Activated CD4-positive, alpha-beta T cell treated with anti-CD3 and anti-CD28 coated beads, Interleukin-2, amount 50 U/mL, for 24 hours (primary cell): ENCODE results near the gene PPP2R2B.

Source experiments
- DNase-seq, 2 donors: peaks; one replicate each; pipeline ENCODE4 v3.0.0-alpha.2; 2020; ENCODE audit warnings: low read depth in 1 of 2, low spot score in 1 of 2

Gene PPP2R2B

DNA sequence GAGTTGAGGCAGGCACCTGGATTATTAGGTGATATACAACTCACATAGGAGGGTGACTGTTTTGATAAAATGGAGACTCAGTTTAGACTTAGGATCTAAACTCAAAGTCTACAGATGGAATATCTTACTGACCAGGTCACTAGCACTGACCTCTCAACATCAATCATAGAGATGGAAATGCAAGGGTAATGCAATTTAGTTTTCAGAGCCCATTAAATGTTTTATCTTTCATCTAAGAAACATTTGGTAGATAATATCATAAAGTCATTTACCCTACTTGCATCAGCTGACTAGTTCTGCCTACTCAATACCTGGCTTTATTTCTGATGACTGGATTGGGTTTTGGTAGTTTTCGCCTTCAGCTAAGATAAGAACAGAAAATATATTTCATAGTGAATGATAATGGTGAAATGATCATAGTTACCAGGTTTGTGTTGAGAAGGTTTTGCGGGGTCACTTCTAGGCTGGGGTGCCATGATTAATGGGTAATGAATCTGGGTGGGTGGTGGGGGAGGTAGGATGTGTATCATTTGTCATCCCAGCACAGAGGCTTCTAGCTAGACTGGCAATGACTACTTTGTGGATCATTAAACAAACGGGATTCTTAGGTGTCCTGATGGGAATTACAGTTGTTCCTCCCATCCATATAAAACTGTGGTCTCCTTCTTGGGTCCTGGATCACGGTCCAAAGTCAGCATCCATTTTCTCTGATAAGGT lies 173.4 kb downstream of the PPP2R2B start:
- no peak for DNase-seq

DNA sequence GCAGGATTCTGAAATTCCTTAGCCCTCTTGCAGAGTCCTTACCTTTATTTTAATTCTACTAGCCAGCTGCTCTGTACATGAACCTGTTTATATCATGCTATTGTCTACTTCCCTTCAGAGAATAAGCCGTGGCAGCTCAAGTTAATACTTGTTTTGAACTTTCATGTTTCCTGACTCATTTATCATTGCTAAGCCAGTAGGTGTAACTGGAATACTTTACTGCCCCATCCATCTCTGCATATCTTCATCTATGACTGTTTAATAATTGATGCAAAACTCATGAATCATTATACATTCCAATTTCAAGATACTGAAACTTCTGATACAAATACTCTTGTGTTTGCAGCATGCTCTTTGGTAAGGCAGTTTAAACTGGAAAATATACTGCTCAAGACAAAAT lies 174.7 kb downstream of the PPP2R2B start:
- no peak for DNase-seq

DNA sequence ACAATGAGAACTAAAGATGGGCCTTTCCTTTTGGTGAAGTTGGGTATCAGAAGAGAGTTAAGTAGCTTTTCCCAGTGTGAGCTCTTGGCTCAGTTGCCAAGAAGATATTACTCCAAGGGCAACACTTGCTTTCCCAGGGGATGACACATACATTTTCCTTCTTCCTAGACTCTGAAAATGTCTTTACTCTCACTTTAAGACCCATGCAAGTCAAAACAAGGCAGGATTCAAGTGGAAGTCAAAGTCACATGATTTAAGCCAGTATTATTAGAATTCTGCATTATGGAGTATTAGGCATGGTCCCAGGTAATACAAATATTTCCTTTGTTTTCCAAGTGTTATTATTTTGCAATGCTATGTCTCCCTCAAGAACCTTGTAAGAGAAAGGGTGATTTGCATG lies 175.1 kb downstream of the PPP2R2B start:
- DNase-seq: no peak

DNA sequence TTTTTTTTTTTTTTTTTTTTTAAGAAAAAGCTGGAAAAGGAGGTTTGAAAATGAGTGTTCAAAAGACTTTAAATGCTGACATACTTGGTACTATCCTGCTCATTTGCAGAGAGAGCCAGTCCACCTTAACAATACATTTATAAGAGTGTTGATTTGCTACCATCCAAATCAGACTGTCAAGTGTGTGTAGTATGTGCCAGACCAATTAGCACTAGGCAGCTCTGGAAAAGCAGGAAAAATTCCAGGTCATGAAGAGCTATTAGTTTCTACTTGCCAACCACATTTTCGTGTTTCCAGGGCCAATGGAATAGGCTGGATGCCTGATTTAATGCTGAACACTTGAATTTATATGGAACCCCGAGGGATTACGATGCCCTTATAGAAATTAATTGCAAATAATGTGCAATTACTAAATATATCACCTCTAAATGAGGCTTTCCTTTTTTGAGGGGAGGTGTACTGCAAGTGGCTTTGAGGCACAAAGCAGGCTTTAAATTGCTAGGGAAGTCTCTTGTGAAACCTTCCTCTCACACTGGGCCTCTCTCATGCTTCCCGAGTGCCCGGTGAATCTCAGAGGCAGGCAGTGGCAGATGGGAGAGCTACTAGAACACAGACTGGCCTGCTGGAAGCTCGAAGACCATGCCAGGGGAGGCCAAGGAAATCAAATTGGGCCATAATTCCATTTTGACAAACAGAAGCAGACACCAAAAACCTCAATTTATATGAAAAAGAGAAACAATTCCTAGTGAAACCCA lies 178.7 kb downstream of the PPP2R2B start:
- DNase-seq: no peak

DNA sequence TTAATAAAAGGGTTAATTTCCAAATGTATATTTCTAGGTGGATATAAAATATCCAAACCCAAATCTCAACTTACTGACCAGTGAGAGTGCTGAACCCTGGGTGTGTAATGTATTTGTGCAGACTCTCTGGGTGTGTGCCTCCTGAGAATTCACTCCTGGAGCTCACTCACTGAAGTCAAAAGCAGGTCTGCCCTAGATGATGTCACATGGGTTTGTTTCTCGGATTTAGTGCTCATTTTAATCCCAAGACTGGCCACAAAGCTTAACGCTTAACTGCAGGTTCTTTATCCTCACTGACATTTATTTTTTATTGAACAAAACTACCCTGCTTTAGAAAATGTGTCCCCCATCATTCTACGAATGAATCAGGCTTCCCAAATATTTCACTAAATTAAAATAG lies 179.4 kb downstream of the PPP2R2B start:
- no peak for DNase-seq

DNA sequence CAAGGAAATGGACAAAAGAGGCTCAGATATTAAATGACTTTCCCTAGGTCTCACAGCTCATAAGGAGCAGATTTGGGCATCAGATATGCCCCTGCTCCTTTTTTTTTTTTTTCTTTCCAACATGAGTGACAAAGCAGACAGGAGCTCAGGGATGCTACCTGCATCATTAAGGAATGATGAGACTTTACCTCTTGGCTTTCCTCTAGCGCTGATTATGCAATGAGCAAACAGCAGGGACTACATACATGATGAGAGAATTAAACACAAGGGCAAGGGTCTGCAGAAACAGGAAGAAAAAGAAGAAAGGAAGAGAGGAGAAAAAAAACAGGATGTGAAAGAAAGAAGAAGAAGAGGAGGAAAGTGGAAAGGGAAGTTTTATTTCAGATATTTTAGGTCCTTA lies 179.9 kb downstream of the PPP2R2B start:
- no peak for DNase-seq

DNA sequence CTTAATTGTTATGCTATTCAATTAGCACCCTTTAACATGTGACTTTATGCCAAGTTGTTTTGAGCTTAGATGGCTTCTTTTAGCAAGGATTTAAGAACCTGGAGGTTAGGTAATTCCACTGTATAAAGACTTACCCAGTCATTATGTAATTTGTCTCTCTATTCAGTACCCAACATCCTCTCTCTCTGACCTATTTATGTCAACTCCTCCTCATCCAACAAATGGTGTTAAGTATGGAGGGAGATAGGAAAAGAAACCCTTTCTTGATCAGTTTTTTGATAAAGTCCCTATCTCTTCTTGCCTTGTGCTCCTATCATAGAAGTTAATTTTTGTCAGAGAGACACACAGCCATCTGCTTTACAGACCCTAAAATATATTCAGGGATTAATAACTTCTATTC lies 181.3 kb downstream of the PPP2R2B start:
- DNase-seq: no peak

DNA sequence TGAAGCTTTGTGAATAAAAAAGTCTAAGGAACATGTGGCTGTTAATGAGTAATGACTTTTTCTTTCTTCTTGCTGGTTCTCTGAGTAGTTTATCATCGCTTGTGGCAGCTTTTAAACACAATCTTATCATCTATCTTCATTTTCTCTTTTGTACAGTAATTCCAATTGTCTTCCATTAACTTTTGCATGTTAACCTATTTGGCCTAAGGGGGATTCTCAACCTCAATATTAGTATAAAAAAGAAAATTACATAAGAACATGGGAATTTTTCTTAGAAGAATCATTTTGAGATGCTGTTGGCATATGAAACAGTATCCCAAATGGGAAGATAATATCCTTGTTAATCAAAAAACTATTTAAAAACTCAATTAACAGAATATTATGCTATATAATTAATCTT lies 182.9 kb downstream of the PPP2R2B start:
- DNase-seq: no peak

DNA sequence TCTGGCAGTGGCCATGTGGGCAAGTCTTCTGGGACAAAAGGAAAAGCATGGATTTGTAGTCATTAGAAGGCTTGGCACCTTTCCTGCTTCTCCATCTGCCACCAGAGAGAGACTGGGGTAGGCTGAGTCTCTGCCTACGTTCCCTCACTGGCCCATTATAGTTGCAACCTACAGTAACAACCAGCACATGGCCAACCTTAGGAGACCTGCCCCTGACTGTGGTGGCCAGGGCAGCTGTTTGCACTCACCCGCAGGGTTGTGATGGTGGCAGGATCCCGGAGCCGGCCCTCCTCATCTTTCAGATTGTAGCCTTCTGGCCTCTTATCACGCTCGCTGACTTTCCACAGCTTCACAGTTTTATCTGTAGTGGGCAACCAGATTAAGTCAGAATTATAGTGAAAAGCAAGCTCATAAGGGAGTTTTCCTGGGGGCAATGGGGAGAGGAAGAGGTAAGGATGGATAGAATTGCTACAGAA lies 187.6 kb downstream of the PPP2R2B start:
- no peak for DNase-seq

DNA sequence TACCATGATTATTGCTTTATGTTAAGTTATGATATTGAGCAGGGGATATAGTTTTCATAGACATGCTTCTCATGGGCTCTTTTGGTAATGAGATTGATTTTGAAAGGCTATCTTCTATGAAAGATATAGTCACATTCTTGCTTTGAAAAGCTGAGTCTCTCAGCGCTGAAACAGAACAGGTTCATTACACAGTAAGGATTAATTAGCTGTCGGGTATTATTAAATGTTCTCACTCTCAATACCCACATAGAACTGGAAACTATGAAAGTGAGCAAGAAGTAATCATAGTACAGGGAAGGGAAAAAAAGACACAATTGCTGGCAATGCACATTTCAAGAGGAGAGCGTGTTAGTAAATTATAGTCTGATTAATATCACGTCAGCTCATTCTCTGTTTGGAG lies 190.9 kb downstream of the PPP2R2B start:
- DNase-seq: no peak

DNA sequence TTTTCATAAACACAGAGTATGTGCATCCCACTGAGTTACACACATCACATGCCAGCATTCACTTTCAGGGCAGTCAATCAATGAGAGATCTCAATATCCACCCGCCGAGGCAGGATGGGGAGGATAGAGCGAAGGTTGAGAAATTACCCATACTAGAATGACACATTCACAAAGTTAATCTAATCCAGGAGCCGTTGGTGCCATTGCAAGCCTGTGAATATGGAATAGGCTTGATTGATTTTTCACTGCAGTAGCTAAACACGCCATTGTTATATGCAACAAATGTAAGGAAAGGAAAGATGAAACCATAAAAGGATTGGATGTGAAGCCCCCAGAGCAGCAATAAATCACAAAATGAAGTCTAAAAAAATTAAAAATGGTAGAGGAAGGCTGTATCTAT lies 194.7 kb downstream of the PPP2R2B start:
- no peak for DNase-seq

DNA sequence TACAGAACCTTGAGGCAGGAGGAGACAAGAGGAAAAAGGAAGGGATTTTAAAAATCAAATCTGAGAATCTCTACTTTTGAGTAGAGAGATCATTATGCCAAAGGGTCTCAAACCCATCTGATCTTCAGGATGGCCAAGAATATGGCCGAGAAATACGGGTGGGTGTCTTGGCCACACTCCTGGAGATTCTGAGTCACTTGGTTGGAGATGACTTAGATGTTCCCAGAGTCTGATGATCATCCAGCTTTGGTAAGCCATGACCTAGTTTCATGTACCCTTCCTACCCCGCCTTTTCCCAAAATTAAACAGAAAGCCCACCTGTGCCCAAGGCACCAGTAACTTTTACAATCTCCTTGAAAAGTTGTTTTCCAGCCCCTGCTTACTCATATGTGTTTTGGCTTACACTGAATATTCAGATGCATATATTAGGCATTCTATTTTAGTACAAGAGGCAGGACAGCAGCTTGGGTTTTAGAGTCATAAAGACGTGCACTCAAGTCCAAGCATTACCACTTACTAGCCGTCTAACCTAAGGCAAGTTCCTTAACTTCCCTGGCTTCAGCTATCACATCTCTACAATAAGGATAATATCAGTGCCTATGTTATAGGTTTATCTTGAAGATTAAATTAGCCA lies 195.5 kb downstream of the PPP2R2B start:
- DNase-seq: no peak

DNA sequence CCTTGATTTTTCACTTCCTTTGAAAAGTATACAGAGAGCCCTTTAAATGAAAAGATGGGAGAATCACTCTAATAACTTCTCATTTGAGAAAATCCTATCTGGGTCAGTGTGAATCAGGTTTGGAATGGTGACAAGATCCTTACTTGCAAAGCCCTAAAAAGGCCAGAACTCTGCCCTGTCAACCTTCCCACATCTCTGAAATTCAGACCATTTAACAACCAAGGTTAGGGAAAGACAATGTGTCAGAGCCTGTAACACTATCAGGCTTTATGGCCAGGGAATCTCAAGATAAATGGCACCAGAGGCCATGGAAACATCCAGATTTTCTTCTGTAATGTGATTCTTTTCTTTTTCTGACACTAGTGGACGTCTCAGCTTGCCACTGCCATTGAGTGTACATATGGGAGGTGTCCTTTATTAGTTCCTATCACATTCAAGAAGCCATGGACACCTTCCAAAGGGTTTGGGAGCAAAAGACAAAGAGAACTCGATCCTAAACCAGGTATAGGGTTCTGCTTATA lies 196.9 kb downstream of the PPP2R2B start:
- no peak for DNase-seq

DNA sequence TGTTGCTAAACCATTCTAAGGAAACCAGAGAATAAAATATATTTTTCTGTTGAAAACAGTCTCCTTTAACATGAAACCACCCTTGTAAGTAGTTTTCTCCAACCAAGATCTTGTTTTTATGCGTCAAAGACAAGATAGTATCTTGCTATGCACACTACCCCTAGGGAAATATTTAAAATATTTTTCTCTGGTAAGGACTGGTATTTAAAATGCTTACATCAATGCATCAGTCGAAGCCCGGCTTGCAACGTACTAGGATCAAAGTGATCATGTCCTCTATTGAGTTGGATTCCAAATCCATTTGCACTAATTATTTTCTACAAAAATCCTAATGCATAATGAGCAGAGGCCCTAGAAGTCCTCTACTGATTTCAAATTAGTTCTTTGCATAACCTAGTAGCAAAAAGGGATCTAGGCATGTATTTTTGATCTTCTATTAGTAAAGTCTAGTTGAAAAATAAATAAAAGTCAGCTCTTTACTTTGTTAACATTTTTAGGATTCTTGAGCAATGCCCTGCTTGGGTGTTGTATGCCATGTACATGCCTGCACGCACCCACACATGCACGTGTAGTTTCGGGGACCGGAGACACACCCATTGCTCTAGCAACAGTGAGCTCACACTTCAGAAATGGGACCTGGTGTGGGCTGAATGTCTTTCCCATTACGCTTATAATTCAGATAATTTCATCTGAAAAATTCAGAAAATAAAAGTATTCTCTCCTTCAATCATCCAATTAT lies 197.5 kb downstream of the PPP2R2B start:
- DNase-seq: no peak

DNA sequence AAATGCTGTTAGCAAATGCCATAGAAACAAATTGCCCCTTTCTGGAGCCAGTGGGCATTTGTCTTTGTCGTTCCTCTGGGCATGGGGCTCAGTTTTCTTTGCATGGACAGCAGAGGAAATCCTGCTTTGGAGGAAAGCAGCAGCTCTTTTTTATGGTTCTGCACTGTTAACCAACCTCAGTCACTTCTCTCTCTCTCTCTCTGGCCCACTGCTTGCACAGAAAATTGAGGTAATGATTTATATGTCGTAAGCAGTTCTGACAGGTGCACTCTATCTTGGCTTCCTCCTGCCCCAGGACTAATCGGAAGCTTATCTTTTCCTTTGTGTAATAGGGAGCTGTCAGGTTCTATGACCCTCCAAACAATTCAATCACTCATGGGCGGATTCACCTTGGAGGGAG lies 202.9 kb downstream of the PPP2R2B start:
- DNase-seq: no peak

DNA sequence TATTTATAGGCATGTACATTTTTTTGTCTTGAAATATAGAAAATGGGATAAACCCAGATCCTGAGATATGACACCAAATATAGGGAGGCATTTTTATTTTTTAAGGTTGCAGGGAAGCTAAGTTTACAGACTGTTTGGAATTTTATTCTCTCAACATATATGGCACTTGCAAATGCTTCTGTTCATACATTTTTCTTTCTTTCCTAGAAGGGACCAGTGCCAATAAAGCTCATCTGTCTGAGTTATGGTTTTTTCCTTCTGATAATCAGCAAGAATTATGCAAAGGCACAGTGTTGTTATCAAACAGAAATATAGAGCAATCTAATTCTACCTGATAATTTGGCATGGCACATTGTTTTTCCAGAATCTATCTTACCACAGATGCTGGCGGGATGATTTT lies 205.7 kb downstream of the PPP2R2B start:
- DNase-seq: no peak

DNA sequence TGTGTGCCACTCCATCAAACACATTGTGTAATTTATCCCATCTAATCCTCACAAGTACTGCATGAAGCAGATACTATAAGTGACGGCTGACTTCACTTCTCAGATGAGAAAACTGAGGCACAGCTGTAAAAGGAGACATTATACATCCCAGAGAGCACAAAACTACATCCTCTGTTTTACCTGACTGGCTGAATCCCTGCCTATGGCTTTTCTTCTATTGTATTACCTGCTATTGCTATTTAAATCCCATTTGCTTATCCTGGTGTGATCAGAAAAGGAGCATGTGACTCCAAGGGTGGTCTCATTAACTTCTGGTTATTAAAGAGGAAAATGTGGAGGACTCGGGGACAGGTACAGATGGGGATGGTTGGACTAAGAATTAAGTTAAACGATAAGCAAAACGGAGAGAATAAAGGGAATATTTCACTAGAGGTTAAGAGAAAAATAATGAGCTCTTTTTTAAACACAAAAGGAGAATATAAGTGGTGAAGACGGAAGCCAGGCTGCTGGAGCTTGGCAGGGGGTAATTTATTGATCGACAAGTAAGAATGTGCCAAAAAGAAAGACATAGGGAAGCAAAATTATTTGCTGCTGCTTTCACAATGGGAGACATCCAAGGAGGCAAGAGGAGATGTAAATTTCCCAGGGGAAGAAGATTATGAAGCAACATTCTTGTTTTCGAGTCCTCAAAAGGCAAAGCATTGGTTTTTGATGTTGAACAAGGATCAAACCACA lies 206.8 kb downstream of the PPP2R2B start:
- no peak for DNase-seq

DNA sequence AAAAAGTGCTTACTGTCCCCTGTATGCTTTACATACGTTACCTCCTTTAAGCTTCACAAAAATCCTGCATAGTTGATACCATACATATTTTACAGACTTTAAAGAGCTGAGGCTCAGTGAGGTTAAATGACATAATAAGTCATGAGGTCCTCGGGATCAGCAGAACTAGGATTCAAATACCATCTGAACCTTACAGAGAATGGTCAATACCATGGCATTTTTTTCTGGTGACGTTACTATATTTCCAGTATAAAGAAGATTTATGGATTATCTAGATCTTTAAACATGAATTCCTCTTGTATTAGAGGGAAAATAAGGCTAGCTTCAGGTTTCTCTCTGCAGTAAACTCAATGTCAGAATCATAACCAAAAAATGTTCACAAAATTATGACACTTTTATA lies 208.9 kb downstream of the PPP2R2B start:
- DNase-seq: no peak

DNA sequence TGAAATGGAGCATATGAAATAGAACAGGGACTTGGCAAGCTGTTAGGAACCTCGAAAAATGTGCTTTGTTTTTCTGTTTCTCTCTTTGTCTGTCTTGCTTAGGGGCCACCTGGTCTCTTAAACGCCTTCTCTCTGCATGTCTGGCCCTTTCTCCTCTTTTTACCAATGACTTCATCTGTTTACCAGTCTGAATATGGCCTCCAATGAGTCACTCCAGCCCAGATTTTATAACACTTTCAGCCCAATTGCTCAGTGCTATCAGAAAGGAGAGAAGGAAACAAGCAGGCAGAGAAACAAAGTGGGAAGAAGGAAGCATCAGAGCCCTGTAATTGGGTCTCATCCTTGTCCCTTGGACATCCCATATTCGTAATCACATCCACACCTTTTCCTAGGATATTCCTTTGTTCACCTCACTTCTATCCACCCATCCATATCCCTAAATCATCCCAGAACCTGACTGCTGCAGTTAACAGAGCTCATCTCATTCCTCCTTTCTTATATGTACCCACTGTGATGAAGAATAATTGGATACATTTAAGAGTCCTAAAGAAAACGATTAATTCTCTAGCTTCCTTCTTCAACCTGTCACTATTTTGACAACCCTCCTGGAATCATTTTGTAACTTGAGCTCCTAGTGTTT lies 210.8 kb downstream of the PPP2R2B start:
- DNase-seq: no peak

DNA sequence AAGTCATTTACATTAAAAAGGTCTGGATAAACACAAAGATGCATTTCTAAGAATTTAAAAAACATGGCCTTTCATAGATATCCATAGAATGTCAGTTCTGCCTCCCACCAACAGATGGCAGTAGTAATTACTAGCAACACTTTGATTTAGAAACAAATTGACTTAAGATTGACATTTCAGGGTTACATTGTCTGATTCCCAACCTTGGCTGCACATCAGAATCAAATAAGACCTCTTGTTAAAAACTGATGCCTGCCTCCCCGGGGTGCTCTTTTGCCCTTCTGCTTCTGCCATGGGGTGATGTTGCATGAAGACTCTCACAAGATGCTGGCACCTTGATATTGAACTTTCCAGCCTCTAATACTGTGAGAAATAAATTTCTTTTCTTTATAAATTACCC lies 216.3 kb downstream of the PPP2R2B start:
- peak in 1 of 2 donors; percentile 19 for DNase-seq
